OCI-LY3 (cell line): Measurements from ENCODE around the gene PPME1.

Source experiments
- CTCF ChIP-seq: fragments of 200-600, 300-600 bp; sonication (generic); IDR thresholded peaks from 2 replicates; pipeline ENCODE4 v1.5.1; 2014; ENCODE audit warnings: antibody characterized with exemption, low read length, low read depth
- EZH2phosphoT487 ChIP-seq: fragments of 200-600 bp; shearing (Covaris generic); IDR thresholded peaks from 2 replicates; pipeline ENCODE4 v1.6.1; 2018; ENCODE audit warnings: antibody characterized with exemption, mixed run types, low read depth

GRCh38 chr11:74283580-74284180 is 112.6 kb downstream of the PPME1 start:
- TF ChIP-seq CTCF (no peak), EZH2phosphoT487 (no peak)
